Activated CD4-positive, alpha-beta T cell treated with anti-CD3 and anti-CD28 coated beads, Interleukin-2, amount 10 ng/mL, durations not matched to agents 24 days and 14 days (primary cell): ENCODE results near the gene SHROOM4. TPM values are rescaled to one million over a fixed set of nuclear protein-coding genes. Genes with fewer than 3 reads are reported as not detected.

Experiments
- DNase-seq: peaks from one replicate; pipeline ENCODE4 v3.0.0; 2022
- H3K27ac Mint-ChIP-seq: one replicate; pipeline ENCODE4 v1.8.0; 2022; ENCODE audit warnings: mild to moderate bottlenecking, mixed read lengths
- H3K27me3 Mint-ChIP-seq: one replicate; pipeline ENCODE4 v1.8.0; 2022; ENCODE audit warnings: mixed read lengths
- H3K36me3 Mint-ChIP-seq: one replicate; pipeline ENCODE4 v1.8.0; 2022; ENCODE audit warnings: low read depth, mild to moderate bottlenecking, mixed read lengths
- H3K4me1 Mint-ChIP-seq: one replicate; pipeline ENCODE4 v1.8.0; 2021; ENCODE audit warnings: mixed read lengths
- H3K4me3 Mint-ChIP-seq: one replicate; pipeline ENCODE4 v1.8.0; 2022; ENCODE audit warnings: mild to moderate bottlenecking, moderate library complexity, mixed read lengths
- H3K9me3 Mint-ChIP-seq: one replicate; pipeline ENCODE4 v1.8.0; 2021; ENCODE audit warnings: mixed read lengths
- intact Hi-C: fragments of 100-400 bp; cut with micrococcal nuclease; formaldehyde crosslinking; loops from one replicate; pipeline ENCODE4 v1.15.1; 2023
- total RNA-seq: library from RNA; stranded (reverse); gene quantifications from 2 replicates; pipeline ENCODE4 v1.2.3, GENCODE V29; 2022

Gene SHROOM4
- total RNA-seq, 1 donor from 2014 or later, result not detected

DNA sequence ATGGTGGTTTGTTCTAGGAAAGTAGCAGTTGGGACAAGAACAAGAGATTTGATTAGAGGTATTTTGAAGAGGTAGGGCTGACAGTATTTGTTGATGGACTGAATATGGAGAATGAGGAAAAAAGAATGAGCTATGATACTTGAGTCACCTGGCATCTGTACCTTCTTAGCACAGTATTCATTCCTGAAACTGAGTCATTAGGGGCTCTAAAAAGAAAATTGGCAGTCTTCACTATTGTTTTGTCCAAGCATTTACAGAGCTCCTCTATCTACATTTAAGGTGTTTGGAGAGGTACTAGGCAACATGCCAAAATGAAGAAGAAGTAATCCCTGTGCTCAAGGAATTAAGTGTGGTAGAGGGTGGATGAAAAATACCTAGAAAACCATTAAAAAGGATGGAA lies 165.8 kb downstream of the SHROOM4 start:
- H3K4me1 Mint-ChIP-seq, result no peaks in the 10 kb centered on the region

DNA sequence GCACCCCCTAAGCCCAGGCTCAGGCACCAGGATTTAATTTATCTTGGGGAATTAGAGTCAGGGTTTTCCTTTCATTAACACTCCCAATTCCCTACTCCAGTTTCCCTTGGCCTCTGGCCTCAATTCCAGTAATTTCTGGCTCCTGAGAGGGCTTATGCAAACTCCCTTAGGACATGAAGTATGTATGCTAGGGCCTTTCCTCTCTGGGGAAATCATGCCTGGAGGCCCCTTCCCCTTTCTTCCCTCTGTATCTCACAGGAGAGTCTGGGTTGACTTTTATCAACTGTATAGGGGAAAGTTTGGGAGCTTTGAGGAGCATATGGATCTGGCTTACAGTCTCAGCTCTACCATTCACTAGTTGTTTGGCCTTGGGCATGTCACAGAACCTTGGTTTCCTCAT lies 169.5 kb downstream of the SHROOM4 start:
- H3K4me1 Mint-ChIP-seq, result no peaks in the 10 kb centered on the region
- intact Hi-C loops, result no loop called here
- no peaks in the 10 kb centered on the region for H3K9me3 Mint-ChIP-seq
- DNase-seq, result no peak
- H3K36me3 Mint-ChIP-seq, result no peaks in the 10 kb centered on the region
- no peak overlapping the region for H3K4me3 Mint-ChIP-seq
- no peak overlapping the region for H3K27ac Mint-ChIP-seq
- H3K27me3 Mint-ChIP-seq, result no peaks in the 10 kb centered on the region

More for the DNA sequence above, 165.8 kb downstream of the SHROOM4 start:
- Mint-ChIP-seq H3K27me3 (no peaks in the 10 kb centered on the region), H3K9me3 (no peaks in the 10 kb centered on the region), H3K36me3 (no peaks in the 10 kb centered on the region), H3K4me3 (no peak overlapping the region), H3K27ac (no peak overlapping the region)
- no peak for DNase-seq
- intact Hi-C loops, result no loop called here

DNA sequence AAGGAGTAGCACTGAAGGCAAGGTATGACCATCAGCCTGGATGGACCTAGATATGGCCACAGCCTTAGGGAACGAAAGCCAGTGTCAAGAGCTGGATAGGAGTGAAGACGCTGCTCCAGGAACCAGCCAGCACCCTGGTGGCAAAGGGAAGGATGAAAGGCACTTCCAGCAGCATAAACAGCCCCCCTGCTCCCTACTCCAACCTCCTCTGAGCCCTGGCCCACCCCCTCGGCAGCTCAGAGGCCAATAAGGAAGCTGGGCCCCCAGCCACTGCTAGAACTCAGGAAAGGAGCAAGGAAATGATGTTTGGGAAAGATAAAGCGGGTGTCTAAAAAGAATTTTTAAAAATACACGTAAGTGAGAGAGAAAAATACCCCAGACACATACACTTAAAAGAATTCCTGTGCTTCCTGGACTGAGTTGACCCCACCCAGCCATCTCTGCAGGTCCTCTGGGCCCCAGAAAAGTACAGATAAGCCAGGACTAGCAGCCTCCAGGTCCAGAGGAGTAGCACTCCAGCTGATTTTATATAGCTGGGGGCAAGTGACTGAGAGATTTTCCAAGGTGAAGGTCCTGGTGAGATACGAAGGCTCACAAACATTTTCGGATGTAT lies 170.4 kb downstream of the SHROOM4 start:
- Mint-ChIP-seq H3K27ac (no peak overlapping the region), H3K27me3 (no peaks in the 10 kb centered on the region), H3K4me3 (no peak overlapping the region), H3K36me3 (no peaks in the 10 kb centered on the region), H3K9me3 (no peaks in the 10 kb centered on the region), H3K4me1 (no peaks in the 10 kb centered on the region)
- intact Hi-C loops, result no loop called here
- no peak for DNase-seq

DNA sequence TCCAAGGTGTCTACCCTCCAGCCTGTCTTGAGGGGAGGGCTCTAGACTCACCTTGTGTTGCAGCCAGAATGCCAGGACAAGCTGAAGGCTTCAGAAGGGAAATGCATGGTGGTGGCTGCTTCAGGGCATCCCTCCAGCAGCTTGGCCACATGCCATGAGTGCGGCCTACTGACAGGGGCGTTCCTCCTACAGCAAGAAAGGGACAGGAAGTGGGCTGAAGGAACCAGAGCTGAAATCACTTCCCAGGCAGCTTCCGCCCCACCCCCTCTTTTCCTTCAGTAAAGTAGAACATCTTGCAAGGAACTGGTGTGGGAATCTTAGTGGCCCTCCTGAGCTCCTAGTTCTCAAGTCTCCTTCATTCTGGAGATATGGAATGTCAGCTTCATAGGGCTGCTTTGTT lies 175.9 kb downstream of the SHROOM4 start:
- H3K27ac Mint-ChIP-seq, result no peak overlapping the region
- intact Hi-C loops, result no loop called here
- no peaks in the 10 kb centered on the region for H3K9me3 Mint-ChIP-seq
- no peaks in the 10 kb centered on the region for H3K4me1 Mint-ChIP-seq
- no peaks in the 10 kb centered on the region for H3K27me3 Mint-ChIP-seq
- DNase-seq, result no peak
- no peaks in the 10 kb centered on the region for H3K36me3 Mint-ChIP-seq
- no peak overlapping the region for H3K4me3 Mint-ChIP-seq

DNA sequence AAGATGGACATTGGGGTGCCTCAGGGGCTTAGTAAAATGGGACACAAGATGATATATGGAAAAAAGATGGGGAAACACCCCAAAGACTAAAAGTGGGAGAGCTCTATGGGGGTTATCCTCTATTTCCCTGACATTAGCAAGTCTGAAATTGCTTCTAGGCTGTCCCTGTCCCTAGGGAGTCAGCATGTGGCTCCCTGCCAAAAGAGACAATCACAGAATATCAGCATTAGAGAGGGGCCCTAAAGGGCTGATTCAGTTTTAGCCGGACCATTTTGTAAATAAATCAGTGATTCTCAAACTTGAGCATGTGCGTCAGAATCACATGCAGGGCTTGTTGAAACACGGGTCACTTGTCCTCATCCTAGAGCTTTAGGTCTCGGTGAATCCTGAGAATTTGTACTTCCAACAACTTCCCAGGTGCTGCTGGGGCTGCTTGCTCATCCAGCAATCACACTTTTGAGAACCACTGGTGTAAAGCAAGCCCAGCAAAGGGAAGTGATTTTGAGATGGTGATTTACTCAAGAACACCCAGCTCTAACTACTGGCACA lies 178.1 kb downstream of the SHROOM4 start:
- H3K27ac Mint-ChIP-seq, result no peak overlapping the region
- no peak for DNase-seq
- no peaks in the 10 kb centered on the region for H3K4me1 Mint-ChIP-seq
- H3K27me3 Mint-ChIP-seq, result no peaks in the 10 kb centered on the region
- no peaks in the 10 kb centered on the region for H3K36me3 Mint-ChIP-seq
- H3K9me3 Mint-ChIP-seq, result no peaks in the 10 kb centered on the region
- H3K4me3 Mint-ChIP-seq, result no peak overlapping the region
- intact Hi-C loops, result no loop called here

DNA sequence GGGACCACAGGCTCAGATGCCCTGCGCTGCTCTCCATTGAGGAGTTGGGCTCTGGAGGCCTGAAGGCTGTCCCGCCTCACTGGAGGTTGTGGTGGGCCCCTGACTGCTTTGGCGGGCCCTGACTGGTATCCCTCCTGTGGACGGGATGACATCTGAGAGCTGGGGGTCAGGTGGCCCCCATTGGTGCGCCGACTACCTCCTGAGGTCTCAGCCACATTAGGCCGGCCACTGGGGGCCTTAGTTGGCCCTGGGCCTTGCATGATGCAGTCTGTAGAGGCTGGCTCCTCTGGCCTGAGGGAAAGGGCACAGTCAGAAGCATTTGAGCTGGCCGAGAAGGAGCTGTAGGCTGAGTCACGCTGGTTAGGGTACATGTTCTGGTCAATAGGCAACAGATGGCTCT lies 178.8 kb downstream of the SHROOM4 start:
- H3K36me3 Mint-ChIP-seq, result no peaks in the 10 kb centered on the region
- H3K4me1 Mint-ChIP-seq, result no peaks in the 10 kb centered on the region
- intact Hi-C loops, result no loop called here
- H3K9me3 Mint-ChIP-seq, result no peaks in the 10 kb centered on the region
- no peak overlapping the region for H3K4me3 Mint-ChIP-seq
- no peak for DNase-seq
- no peaks in the 10 kb centered on the region for H3K27me3 Mint-ChIP-seq
- H3K27ac Mint-ChIP-seq, result no peak overlapping the region

DNA sequence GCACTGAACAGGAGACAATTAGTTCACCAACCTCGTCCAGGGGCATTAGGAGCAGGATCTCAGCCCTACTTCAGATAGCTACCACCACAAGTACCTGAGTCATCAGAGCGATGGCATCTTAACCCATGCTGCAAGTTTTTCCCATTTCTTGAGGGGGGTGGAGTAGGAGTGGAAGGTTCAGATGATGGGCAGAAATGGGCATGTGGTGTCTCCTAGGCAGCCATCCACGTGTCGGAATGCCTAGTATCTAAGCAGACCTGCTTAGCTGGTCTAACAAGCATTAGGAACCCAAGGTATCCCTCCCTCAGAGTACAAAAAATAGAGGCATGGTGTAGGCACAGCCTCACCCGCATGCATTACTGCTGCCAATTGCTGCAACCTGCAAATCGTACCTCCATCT lies 184.2 kb downstream of the SHROOM4 start:
- Mint-ChIP-seq H3K4me3 (no peak overlapping the region), H3K27me3 (no peaks in the 10 kb centered on the region), H3K9me3 (no peaks in the 10 kb centered on the region), H3K27ac (no peak overlapping the region), H3K36me3 (no peaks in the 10 kb centered on the region), H3K4me1 (no peaks in the 10 kb centered on the region)
- DNase-seq, result no peak
- intact Hi-C loops, result no loop called here

DNA sequence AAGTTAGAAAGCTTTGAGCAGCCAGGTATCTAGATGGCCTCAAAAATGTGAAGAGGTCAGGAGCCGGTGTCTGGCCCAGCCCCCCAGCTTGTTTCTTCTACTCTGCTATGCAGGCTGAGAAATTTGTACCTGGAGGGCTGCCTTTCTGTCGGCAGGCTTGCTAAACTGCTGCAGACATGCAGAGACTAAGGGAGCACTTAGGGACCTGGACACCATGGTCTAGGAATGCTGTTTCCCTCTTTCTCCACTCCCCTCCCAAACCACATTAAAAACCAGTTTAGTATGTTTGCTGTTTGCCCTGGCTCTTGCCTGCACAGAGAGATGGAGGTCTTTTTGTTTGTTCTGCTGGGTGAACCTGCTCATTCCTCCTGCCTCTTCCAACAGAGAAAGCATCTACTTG lies 186.3 kb downstream of the SHROOM4 start:
- no peaks in the 10 kb centered on the region for H3K4me1 Mint-ChIP-seq
- H3K36me3 Mint-ChIP-seq, result no peaks in the 10 kb centered on the region
- no peak overlapping the region for H3K4me3 Mint-ChIP-seq
- no peaks in the 10 kb centered on the region for H3K9me3 Mint-ChIP-seq
- no peak overlapping the region for H3K27ac Mint-ChIP-seq
- H3K27me3 Mint-ChIP-seq, result no peaks in the 10 kb centered on the region
- intact Hi-C loops, result no loop called here
- no peak for DNase-seq

DNA sequence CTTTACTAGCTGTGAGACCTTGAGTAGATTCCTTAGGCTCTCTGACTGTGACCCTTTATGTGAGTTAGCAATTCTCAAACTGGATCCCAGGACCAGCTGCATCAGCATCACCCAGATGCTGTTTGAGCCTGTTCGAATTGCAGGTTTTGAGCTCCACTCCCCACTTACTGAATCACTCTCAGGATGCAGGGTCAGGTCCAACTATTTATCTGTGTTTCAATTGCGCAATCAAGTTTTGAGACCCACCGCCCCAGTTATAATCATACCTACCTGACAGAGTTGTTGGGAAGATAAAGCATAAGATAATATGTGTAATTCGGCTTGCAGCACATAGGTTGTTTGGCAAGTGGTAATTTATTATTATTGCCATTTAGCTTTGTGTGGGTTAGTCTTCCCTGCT lies 187.6 kb downstream of the SHROOM4 start:
- Mint-ChIP-seq H3K27me3 (no peaks in the 10 kb centered on the region), H3K27ac (no peak overlapping the region), H3K4me3 (no peak overlapping the region), H3K36me3 (no peaks in the 10 kb centered on the region), H3K9me3 (no peaks in the 10 kb centered on the region), H3K4me1 (no peaks in the 10 kb centered on the region)
- intact Hi-C loops, result no loop called here
- no peak for DNase-seq

DNA sequence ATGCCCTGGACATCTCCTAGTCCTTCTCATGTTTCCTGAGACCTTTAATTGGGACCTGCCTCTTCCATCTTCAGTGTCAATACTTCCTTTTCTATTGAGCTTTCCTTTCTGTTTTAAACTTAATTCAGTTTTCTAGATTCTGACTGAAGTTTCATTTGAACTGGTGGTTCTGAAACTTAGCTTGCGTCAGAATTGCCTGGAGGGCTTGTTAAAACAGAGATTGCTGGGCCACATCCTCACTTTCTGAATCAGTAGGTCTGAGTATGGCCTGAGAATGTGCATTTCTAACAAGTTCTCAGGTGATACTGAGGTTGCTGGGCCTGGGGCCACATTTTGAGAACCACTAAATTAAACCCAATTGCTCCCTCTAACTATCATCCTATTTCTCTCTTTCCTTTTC lies 191.2 kb downstream of the SHROOM4 start:
- no peak overlapping the region for H3K27ac Mint-ChIP-seq

DNA sequence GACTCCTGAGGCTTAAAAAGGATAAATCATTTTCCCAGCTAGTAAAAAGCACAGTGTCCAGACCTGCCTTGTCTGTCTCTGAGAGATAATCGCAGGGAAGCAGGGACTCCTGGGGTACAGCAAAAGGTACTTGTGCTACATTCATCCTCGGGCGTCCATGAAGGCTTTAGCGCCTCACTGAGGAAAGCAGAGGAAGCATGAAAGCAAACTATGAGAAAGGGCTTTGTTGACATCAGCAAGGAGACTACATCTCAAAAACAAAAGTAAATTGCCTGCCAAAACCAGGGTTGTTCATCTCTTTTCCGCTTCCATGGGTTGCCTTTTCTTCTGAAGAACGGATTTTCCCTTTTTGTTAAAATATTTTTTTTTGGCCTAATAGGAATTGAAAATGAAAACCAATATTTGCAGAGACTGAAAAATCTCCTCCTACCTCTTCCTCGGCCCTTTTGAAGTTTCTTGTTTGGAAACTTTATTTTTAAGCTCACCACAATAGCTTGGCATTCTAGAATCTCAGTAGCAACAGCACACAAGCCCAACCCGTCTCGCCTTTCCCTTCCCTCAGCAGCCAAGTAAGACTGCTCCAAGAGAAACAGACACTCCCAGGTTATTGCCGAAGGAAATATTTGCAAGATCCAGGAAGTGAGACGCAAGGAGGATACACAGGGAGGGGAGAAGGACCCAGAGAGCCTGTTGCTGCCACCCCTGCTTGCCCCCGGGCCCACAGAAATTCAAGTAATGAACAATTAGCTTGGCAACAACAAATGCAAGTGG lies 195.0 kb downstream of the SHROOM4 start:
- no peak for DNase-seq
- peaks cover 2% of the 10 kb centered on the region for H3K27me3 Mint-ChIP-seq
- H3K4me3 Mint-ChIP-seq, result no peak overlapping the region
- no peaks in the 10 kb centered on the region for H3K9me3 Mint-ChIP-seq
- intact Hi-C loops, result no loop called here
- no peaks in the 10 kb centered on the region for H3K4me1 Mint-ChIP-seq
- H3K27ac Mint-ChIP-seq, result no peak overlapping the region
- no peaks in the 10 kb centered on the region for H3K36me3 Mint-ChIP-seq

More for the DNA sequence above, 191.2 kb downstream of the SHROOM4 start:
- no peaks in the 10 kb centered on the region for H3K4me1 Mint-ChIP-seq
- H3K36me3 Mint-ChIP-seq, result no peaks in the 10 kb centered on the region
- H3K27me3 Mint-ChIP-seq, result no peaks in the 10 kb centered on the region
- no peak overlapping the region for H3K4me3 Mint-ChIP-seq
- intact Hi-C loops, result no loop called here
- DNase-seq, result no peak
- H3K9me3 Mint-ChIP-seq, result no peaks in the 10 kb centered on the region

DNA sequence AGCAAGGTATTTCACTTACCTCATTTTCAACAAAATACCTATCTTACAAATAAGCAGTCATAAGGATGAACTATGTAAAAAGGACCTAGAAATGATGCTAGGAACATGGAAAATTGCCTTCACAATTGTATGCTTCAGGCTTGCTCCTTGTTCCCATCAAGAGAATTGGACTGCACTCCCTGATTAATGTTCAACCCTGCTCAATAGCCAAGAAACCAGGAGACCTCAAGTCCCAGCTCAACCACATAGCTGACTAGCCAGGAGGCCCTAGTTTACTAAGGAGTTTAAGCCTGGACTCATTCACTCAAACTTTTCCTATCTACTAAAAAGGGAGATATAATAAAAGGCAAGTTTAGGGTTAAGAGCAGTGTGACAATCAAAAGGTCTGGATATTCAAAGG lies 196.8 kb downstream of the SHROOM4 start:
- no peaks in the 10 kb centered on the region for H3K4me1 Mint-ChIP-seq
- H3K4me3 Mint-ChIP-seq, result no peak overlapping the region
- H3K27ac Mint-ChIP-seq, result no peak overlapping the region
- DNase-seq, result no peak
- no peaks in the 10 kb centered on the region for H3K36me3 Mint-ChIP-seq
- intact Hi-C loops, result no loop called here
- H3K27me3 Mint-ChIP-seq, result peaks cover 4% of the 10 kb centered on the region
- no peaks in the 10 kb centered on the region for H3K9me3 Mint-ChIP-seq

DNA sequence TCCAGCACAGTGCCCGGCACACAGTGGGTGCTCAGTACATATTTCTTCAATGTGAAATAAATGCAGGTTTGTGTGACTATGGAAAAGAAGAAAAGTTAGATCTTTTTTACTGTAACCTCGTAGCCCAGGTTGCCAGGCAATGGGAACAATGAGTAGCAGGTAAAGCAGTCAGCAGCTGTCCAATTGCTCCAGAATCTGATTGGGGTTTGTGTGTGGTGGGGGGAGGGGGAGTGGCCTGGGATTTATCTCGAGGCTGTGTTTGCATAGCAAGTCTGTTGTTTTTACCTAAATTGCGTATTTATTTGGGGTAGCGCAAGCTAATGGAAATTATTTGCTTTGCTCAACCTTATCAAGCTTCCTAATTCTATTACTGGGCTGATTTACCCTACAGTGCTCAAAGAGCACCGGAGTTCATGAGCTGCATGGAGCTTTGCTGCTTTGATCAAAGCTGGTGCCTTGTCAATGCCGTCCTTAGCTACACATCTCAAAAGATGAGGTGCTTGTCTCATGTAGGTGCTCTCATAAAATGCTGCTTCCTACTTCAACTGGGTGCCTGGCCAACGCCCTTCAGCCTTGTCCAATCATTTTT lies 198.3 kb downstream of the SHROOM4 start:
- Mint-ChIP-seq H3K4me3 (no peak overlapping the region), H3K36me3 (no peaks in the 10 kb centered on the region), H3K4me1 (no peaks in the 10 kb centered on the region), H3K9me3 (no peaks in the 10 kb centered on the region), H3K27me3 (peaks cover 4% of the 10 kb centered on the region), H3K27ac (no peak overlapping the region)
- DNase-seq, result no peak
- intact Hi-C loops, result no loop called here

DNA sequence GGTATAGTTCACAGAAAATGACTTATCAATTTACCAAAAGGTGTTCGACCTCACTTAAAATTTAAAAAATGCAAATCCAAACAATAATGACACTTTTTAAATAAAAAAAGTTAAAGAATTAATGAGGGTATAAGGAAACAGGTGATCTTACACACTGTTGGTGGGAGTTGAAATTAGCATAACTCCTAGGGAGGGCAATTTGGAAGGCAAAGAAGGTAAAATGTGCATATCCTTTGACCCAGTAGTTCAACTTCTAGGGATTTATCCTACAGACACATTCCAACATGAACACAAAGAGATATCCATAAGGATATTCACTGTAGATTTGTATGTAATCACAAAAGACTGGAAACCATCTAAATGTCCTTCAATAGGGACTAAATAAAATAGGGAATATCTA lies 199.5 kb downstream of the SHROOM4 start:
- Mint-ChIP-seq H3K4me3 (no peak overlapping the region), H3K36me3 (no peaks in the 10 kb centered on the region), H3K9me3 (no peaks in the 10 kb centered on the region), H3K4me1 (no peaks in the 10 kb centered on the region), H3K27ac (no peak overlapping the region), H3K27me3 (peaks cover 4% of the 10 kb centered on the region)
- DNase-seq, result no peak
- intact Hi-C loops, result no loop called here
